Fibroblast of the aortic adventitia (primary cell): ENCODE measurements around the gene BCL2L13. TPM values are rescaled to one million over a fixed set of nuclear protein-coding genes. Genes with fewer than 3 reads are reported as not detected.
"Not testable (repeated sequence)": the region's sequence is repeated elsewhere in the genome, so short reads cannot be mapped to it uniquely, and the experiment has no call there.

Source experiments
- DNase-seq: peaks from one replicate; pipeline ENCODE4 v3.0.0-alpha.2; 2010; ENCODE audit warnings: low read depth
- H3K4me3 ChIP-seq: 2 replicates; pipeline ENCODE4 v1.5.1; 2011; ENCODE audit warnings: low read depth, mild to moderate bottlenecking, control low read depth, low read length, moderate library complexity
- CTCF ChIP-seq: IDR thresholded peaks from 2 replicates; pipeline ENCODE4 v1.5.1; 2011; ENCODE audit warnings: mild to moderate bottlenecking, low read length, control low read depth, inconsistent platforms; ENCODE audit not compliant: insufficient read depth
- total RNA-seq: library from RNA; depleted of rRNA; stranded (reverse); fragments of >200 nt; gene quantifications from 2 replicates; pipeline ENCODE4 v1.2.3, GENCODE V29; 2012; ENCODE audit warnings: low replicate concordance

BCL2L13 gene
- total RNA-seq, 1 donor: 40.2 TPM

GRCh38 chr22:17633998-17634323, 4.6 kb upstream of the BCL2L13 start:
- DNase-seq: no peak
- TF ChIP-seq CTCF: no peak

DNA sequence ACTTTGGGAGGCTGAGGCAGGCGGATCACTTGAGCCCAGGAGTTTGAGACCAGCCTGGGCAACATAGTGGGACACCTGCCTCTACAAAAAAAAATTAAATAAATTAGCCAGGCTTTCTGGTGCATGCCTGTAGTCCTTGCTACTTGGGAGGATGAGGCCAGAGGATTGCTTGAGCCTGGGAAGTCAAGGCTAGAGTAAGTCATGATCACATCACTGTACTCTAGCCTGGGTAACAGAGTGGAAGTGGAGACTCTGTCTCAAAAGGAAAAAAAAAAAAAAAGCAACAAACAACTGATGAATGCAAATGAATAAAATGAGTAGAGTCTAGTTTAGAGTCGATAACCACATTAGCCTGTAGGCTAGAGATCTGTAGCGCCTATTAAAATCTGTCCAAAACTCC, 3.9 kb upstream of the BCL2L13 start:
- no peak for DNase-seq
- TF ChIP-seq CTCF: no peak

More at GRCh38 chr22:17633998-17634323, 4.6 kb upstream of the BCL2L13 start:
- no peak overlapping the region for H3K4me3 ChIP-seq

DNA sequence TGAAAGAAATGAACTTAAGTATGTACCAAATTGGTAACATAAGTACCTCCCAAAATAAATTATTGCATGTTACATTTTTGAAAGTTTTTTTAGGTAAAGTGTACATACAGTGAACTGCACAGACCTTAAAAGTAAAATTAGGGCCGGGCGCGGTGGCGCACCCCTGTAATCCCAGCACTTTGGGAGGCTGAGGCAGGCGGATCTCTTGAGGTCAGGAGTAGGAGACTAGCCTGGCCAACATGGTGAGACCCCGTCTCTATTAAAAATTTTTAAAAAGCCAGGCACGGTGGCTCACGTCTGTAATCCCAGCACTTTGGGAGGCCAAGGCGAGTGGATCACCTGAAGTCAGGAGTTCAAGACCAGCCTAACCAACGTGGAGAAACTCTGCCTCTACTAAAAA, 1.7 kb upstream of the BCL2L13 start:
- not testable (repeated sequence) for H3K4me3 ChIP-seq, DNase-seq

More for the DNA sequence above, 3.9 kb upstream of the BCL2L13 start:
- H3K4me3 ChIP-seq: no peak overlapping the region

- no peak for TF ChIP-seq CTCF
- H3K4me3 ChIP-seq: peak overlapping the region; percentile 88
- DNase-seq: no peak
These were observed 921 bp upstream of the BCL2L13 start for GRCh38 chr22:17637490-17638181.

DNA sequence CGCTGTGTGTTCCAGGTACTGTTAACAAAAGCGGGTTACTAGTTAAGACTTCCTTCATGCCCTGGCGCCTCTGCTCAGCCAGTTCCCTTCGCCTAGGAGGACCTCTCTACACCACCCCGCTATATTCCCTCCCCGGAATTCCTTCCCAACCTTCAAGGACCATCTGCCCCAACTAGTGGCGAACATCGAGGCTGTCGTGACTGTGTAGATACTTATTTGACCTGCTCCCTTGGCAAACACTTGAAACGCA, 450 bp upstream of the BCL2L13 start:
- DNase-seq: no peak
- H3K4me3 ChIP-seq: peak overlapping the region; percentile 88
- no peak for TF ChIP-seq CTCF

GRCh38 chr22:17639247-17639741, 737 bp downstream of the BCL2L13 start:
- no peak for TF ChIP-seq CTCF
- peak; percentile 52 for DNase-seq
- H3K4me3 ChIP-seq: peak overlapping the region; percentile 88

- H3K4me3 ChIP-seq: no peak overlapping the region
- no peak for TF ChIP-seq CTCF
- DNase-seq: no peak
These were observed 2.7 kb downstream of the BCL2L13 start for GRCh38 chr22:17641269-17641668.

DNA sequence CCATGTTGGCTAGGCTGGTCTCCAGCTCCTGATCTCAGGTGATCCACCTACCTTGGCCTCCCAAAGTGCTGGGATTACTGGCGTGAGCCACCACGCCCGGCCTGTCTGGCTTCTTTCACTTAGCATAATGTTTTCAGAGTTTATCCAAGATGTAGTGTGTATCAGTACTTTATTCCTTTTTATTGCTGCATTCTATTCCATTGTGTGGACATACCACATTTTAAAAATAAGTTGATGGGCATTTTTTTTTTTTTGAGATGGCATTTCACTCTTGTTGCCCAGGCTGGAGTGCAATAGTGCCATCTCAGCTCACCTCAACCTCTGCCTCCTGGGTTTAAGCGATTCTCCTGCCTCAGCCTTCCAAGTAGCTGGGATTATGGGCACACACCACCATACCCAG, 3.8 kb downstream of the BCL2L13 start:
- not testable (repeated sequence) for DNase-seq, H3K4me3 ChIP-seq
